ENCODE measurements around the gene PMM1. TPM values are rescaled to one million over a fixed set of nuclear protein-coding genes. Genes with fewer than 3 reads are reported as not detected.
"Not testable (repeated sequence)": the region's sequence is repeated elsewhere in the genome, so short reads cannot be mapped to it uniquely, and the experiment has no call there.

The PMM1 gene
- total RNA-seq, 1 donor from 2014 or later, result 21.4 TPM

GRCh38 chr22:41619979-41620588, 30.4 kb upstream of the PMM1 start:
- Mint-ChIP-seq H3K4me3 (peak overlapping the region; percentile 93), H3K4me1 (ENCODE audit: low read depth) (peaks cover 51% of the 10 kb centered on the region), H3K9me3 (no peaks in the 10 kb centered on the region), H3K27me3 (ENCODE audit: insufficient read depth) (no peaks in the 10 kb centered on the region), H3K36me3 (ENCODE audit: low read depth) (peaks cover 26% of the 10 kb centered on the region), H3K27ac (peak overlapping the region; percentile 94)
- intact Hi-C loops (cut with micrococcal nuclease), result loop anchor here (2.0 to 10.0 kb wide), 3 partner anchors 161 to 455 kb away; partner anchors contain the start of genes NAGA, PHETA2, SMDT1 and SREBF2
- peak; percentile 33 for DNase-seq (ENCODE audit: low spot score)

DNA sequence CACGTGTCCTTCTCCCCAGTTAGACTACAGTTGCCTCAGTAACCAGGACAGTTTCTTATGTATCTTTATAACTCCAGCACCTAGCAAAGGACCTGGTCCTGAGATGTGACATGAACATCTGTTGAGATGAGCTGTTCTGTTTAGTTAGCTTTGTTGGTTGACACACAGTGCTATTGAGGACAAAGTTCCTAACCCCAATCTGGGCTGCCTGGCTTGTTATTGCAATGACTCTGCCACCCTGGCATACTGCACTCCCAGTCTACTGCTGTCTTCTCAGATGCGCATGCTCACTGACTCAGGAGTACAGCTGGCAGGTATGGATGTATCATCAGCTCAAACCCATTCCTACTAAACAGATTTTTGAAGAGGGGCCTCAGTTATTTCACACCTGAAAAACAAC, 23.8 kb upstream of the PMM1 start:
- H3K27ac Mint-ChIP-seq, result no peak overlapping the region
- intact Hi-C loops (cut with micrococcal nuclease), result no loop called here
- peaks cover 28% of the 10 kb centered on the region for H3K36me3 Mint-ChIP-seq (ENCODE audit: low read depth)
- no peak overlapping the region for H3K4me3 Mint-ChIP-seq
- no peak for DNase-seq (ENCODE audit: low spot score)
- H3K4me1 Mint-ChIP-seq (ENCODE audit: low read depth), result peaks cover 23% of the 10 kb centered on the region
- H3K27me3 Mint-ChIP-seq (ENCODE audit: insufficient read depth), result no peaks in the 10 kb centered on the region
- no peaks in the 10 kb centered on the region for H3K9me3 Mint-ChIP-seq

DNA sequence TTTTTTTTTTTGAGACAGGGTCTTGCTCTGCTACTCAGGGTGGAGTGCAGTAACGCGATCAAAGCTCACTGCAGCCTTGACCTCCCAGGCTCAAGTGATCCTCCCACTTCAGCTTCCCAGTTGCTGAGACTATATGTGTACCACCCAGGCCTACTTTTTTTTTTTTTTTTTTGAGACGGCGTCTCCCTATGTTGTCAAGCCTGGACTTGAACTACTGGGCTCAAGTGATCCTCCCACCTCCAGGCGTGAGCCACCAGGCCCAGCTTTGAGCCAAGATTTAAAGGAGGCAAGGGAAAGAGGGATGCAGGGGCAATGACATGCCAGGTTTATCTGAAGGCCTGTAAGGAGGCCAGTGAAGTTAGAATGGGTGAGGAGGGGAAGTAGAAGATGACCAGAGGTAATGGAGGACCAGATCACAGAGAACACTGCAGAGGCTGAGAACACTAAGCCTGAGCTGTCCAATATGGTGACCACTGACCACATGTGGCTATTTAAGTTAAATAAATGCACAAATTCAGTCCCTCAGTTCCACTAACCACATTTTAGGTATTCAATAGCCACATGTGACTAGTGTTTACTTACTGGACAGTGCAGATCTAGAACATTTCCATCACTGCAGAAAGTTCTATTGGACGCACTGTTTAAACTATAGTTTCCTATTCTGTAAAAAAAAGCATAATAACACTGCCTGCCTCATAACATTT, 23.1 kb upstream of the PMM1 start:
- DNase-seq (ENCODE audit: low spot score), result no peak
- peaks cover 32% of the 10 kb centered on the region for H3K36me3 Mint-ChIP-seq (ENCODE audit: low read depth)
- no peaks in the 10 kb centered on the region for H3K27me3 Mint-ChIP-seq (ENCODE audit: insufficient read depth)
- H3K9me3 Mint-ChIP-seq, result no peaks in the 10 kb centered on the region
- H3K4me3 Mint-ChIP-seq, result no peak overlapping the region
- peaks cover 16% of the 10 kb centered on the region for H3K4me1 Mint-ChIP-seq (ENCODE audit: low read depth)
- H3K27ac Mint-ChIP-seq, result no peak overlapping the region
- intact Hi-C loops (cut with micrococcal nuclease), result no loop called here

DNA sequence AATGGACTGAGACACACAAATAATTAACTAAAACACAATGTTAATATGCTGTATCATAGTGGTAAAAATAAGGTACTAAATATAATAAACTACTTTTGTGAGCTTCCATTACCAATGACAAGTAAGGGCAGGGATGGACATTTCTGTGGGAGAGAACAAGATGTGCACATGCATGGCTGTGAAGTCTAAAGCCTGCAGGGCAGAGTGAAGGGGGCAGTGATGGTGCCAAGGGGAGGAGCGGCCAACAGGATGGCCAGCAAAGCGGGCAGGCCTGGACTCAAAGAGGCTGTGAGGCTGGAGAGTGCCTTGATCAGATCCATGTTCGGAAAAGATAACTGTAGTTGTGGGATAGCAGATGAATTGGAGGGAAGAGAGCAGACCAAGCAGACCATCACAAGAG, 18.7 kb upstream of the PMM1 start:
- H3K4me1 Mint-ChIP-seq (ENCODE audit: low read depth), result peaks cover 25% of the 10 kb centered on the region
- peaks cover 59% of the 10 kb centered on the region for H3K36me3 Mint-ChIP-seq (ENCODE audit: low read depth)
- no peaks in the 10 kb centered on the region for H3K9me3 Mint-ChIP-seq
- no peak overlapping the region for H3K27ac Mint-ChIP-seq
- peaks cover 2% of the 10 kb centered on the region for H3K27me3 Mint-ChIP-seq (ENCODE audit: insufficient read depth)
- intact Hi-C loops (cut with micrococcal nuclease), result no loop called here
- no peak overlapping the region for H3K4me3 Mint-ChIP-seq
- no peak for DNase-seq (ENCODE audit: low spot score)

- peak; percentile 66 for DNase-seq (ENCODE audit: low spot score)
- Mint-ChIP-seq H3K4me1 (ENCODE audit: low read depth) (peaks cover 44% of the 10 kb centered on the region), H3K36me3 (ENCODE audit: low read depth) (peaks cover 75% of the 10 kb centered on the region), H3K4me3 (no peak overlapping the region), H3K27me3 (ENCODE audit: insufficient read depth) (peaks cover 9% of the 10 kb centered on the region), H3K27ac (peak overlapping the region; percentile 62), H3K9me3 (no peaks in the 10 kb centered on the region)
- intact Hi-C loops (cut with micrococcal nuclease), result loop anchor here (1.0 to 5.0 kb wide), 4 partner anchors 14 to 1142 kb away; partner anchors contain the start of genes DESI1, TEF and XRCC6
These were observed 14.3 kb upstream of the PMM1 start for GRCh38 chr22:41603873-41604332.

DNA sequence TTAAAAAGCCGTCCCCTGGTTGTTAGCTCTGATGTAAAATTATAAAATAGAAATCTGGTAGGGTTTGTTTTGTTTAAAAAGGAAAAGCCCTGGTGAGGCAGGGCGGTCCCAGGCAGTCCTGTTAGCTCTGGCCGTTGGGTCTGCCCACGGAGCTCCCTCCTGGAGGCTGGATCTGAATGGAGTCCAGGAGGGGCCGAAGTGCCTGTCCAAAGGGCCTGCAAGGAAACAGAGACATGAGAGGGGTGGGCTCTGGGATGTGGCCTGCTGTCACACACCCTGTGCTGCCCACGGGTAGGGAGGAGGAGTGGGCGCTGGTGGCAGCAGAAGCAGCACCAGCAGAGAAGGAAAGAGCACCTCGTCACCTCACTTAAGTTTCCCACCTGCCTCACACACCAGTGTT, 11.3 kb upstream of the PMM1 start:
- Mint-ChIP-seq H3K4me1 (ENCODE audit: low read depth) (peaks cover 57% of the 10 kb centered on the region), H3K36me3 (ENCODE audit: low read depth) (peaks cover 53% of the 10 kb centered on the region), H3K9me3 (no peaks in the 10 kb centered on the region), H3K27ac (no peak overlapping the region), H3K4me3 (no peak overlapping the region), H3K27me3 (ENCODE audit: insufficient read depth) (peaks cover 9% of the 10 kb centered on the region)
- no peak for DNase-seq (ENCODE audit: low spot score)
- intact Hi-C loops (cut with micrococcal nuclease), result loop anchor here (5.0 kb wide), 1 partner anchor 1139 kb away; no protein-coding TSS in a partner anchor

GRCh38 chr22:41598891-41599635, 9.4 kb upstream of the PMM1 start:
- Mint-ChIP-seq H3K27me3 (ENCODE audit: insufficient read depth) (peaks cover 9% of the 10 kb centered on the region), H3K9me3 (no peaks in the 10 kb centered on the region), H3K36me3 (ENCODE audit: low read depth) (peaks cover 35% of the 10 kb centered on the region), H3K4me3 (no peak overlapping the region), H3K4me1 (ENCODE audit: low read depth) (peaks cover 39% of the 10 kb centered on the region), H3K27ac (no peak overlapping the region)
- no peak for DNase-seq (ENCODE audit: low spot score)
- intact Hi-C loops (cut with micrococcal nuclease), result no loop called here

DNA sequence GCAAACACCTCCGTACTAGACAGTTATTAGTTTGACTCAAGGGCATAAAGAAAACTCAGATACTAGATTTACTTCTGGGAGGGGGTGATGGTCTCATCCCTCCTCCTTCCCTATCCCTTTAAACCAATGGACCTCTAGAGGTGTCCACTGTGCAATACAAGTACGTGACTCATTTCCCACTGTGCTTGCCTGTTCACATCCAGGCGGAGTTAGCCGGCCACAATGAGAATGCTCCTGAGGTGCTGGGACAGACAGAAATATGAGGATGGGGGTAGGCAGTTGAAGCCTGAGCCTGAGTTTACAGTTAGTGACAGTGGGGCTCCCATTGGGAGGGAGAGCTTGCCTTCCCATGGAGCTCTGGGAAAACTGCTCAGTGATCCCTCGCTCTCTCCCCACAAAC, 8.4 kb upstream of the PMM1 start:
- Mint-ChIP-seq H3K4me1 (ENCODE audit: low read depth) (peaks cover 29% of the 10 kb centered on the region), H3K36me3 (ENCODE audit: low read depth) (peaks cover 26% of the 10 kb centered on the region), H3K9me3 (no peaks in the 10 kb centered on the region), H3K27ac (no peak overlapping the region), H3K27me3 (ENCODE audit: insufficient read depth) (peaks cover 7% of the 10 kb centered on the region), H3K4me3 (no peak overlapping the region)
- DNase-seq (ENCODE audit: low spot score), result no peak
- intact Hi-C loops (cut with micrococcal nuclease), result no loop called here

- Mint-ChIP-seq H3K27me3 (ENCODE audit: insufficient read depth) (peaks cover 6% of the 10 kb centered on the region), H3K4me1 (ENCODE audit: low read depth) (peaks cover 25% of the 10 kb centered on the region), H3K27ac (no peak overlapping the region), H3K4me3 (no peak overlapping the region), H3K36me3 (ENCODE audit: low read depth) (peaks cover 21% of the 10 kb centered on the region), H3K9me3 (no peaks in the 10 kb centered on the region)
- no peak for DNase-seq (ENCODE audit: low spot score)
- intact Hi-C loops (cut with micrococcal nuclease), result no loop called here
These were observed 8.0 kb upstream of the PMM1 start for GRCh38 chr22:41597635-41597953.

DNA sequence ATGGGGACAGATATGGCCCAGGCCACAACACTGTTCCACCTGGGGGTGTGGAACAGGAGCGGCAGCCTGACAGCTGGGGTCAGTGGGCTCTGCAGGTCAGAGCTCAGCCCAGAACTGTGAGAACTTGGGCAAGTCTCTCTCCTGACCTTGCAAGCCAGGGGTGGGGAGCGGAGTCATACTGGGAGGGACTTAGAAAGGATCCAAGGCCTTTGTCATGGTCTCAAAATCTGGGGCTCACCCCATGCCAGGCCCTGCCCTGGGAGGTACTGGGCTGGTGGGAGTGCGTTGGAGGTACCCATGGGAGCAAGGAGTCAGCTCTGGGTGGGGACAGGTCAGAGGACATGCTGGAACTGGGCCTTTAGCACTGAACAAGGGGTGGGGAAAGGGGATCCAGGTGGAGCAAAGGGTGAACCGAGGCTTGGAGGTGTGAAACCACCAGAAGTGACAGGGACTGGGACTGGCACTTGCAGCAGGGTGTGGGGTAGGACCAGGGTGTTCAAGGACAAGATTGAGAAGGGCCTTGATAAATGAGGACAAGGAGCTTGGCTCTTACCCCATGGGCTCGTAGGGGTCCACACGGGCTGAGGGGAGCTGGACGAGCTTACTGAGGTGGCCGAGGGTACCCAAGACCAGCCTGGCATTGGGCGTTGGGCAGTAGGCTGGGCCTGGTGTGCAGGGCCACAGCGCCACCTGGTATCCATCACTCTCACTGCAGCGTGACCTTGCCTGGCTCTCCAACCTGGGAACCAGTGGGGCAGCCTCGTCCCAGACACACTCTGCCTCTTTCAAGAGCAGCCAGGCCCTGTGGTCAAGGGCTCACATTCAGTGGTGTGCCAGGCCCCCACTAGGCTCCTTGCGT, 7.4 kb upstream of the PMM1 start:
- Mint-ChIP-seq H3K4me1 (ENCODE audit: low read depth) (peaks cover 20% of the 10 kb centered on the region), H3K36me3 (ENCODE audit: low read depth) (peaks cover 16% of the 10 kb centered on the region), H3K4me3 (no peak overlapping the region), H3K27ac (no peak overlapping the region), H3K9me3 (no peaks in the 10 kb centered on the region), H3K27me3 (ENCODE audit: insufficient read depth) (peaks cover 3% of the 10 kb centered on the region)
- intact Hi-C loops (cut with micrococcal nuclease), result no loop called here
- no peak for DNase-seq (ENCODE audit: low spot score)

GRCh38 chr22:41595703-41596102, 6.1 kb upstream of the PMM1 start:
- Mint-ChIP-seq H3K27me3 (ENCODE audit: insufficient read depth) (no peaks in the 10 kb centered on the region), H3K4me1 (ENCODE audit: low read depth) (peaks cover 13% of the 10 kb centered on the region), H3K9me3 (no peaks in the 10 kb centered on the region), H3K4me3 (no peak overlapping the region), H3K36me3 (ENCODE audit: low read depth) (peaks cover 6% of the 10 kb centered on the region), H3K27ac (no peak overlapping the region)
- intact Hi-C loops (cut with micrococcal nuclease), result no loop called here
- DNase-seq (ENCODE audit: low spot score), result no peak

- DNase-seq (ENCODE audit: low spot score); H3K9me3 Mint-ChIP-seq; H3K36me3 Mint-ChIP-seq (ENCODE audit: low read depth); intact Hi-C loops (cut with micrococcal nuclease); H3K27me3 Mint-ChIP-seq (ENCODE audit: insufficient read depth); H3K27ac Mint-ChIP-seq; H3K4me3 Mint-ChIP-seq: not testable (repeated sequence)
- H3K4me1 Mint-ChIP-seq (ENCODE audit: low read depth), result peaks cover 21% of the 10 kb centered on the region
These were observed 3.8 kb upstream of the PMM1 start for GRCh38 chr22:41593336-41593960.

Data from activated T-helper 1 cell treated with anti-CD3 and anti-CD28 coated beads, Interleukin-12 subunit alpha, Interleukin-12 subunit beta, Interleukin-2, Interleukin-4 antibody, amounts not matched to agents 30 ng/mL and 10 ng/mL and 1 ng/mL, durations not matched to agents 14 hours and 24 hours and 36 hours (primary cell).